GM18870 (cell line): ENCODE results near the gene POLK.
"Not testable (repeated sequence)": the region's sequence is repeated elsewhere in the genome, so short reads cannot be mapped to it uniquely, and the experiment has no call there.

Experiments
- ATAC-seq: cut with Tn5 transposase; IDR thresholded peaks from one replicate; pipeline ENCODE4 v1.9.1; 2021; ENCODE audit warnings: moderate library complexity; ENCODE audit not compliant: unreplicated experiment

The POLK gene

GRCh38 chr5:75510417-75510835 lies 1.3 kb upstream of the POLK start:
- ATAC-seq, result no peak

GRCh38 chr5:75510836-75511434 lies 756 bp upstream of the POLK start:
- peak; percentile 19 for ATAC-seq

GRCh38 chr5:75512383-75513074 lies 838 bp downstream of the POLK start:
- no peak for ATAC-seq

GRCh38 chr5:75513841-75514240 lies 2.1 kb downstream of the POLK start:
- ATAC-seq, result no peak

GRCh38 chr5:75514323-75514722 lies 2.6 kb downstream of the POLK start:
- ATAC-seq, result no peak

- no peak for ATAC-seq
These were observed 8.1 kb downstream of the POLK start for GRCh38 chr5:75519761-75520160.

GRCh38 chr5:75521195-75521594 lies 9.5 kb downstream of the POLK start:
- ATAC-seq, result no peak

GRCh38 chr5:75522025-75522424 lies 10.3 kb downstream of the POLK start:
- no peak for ATAC-seq

- ATAC-seq, result no peak
These were observed 10.9 kb downstream of the POLK start for GRCh38 chr5:75522542-75522941.

- ATAC-seq, result no peak
These were observed 11.6 kb downstream of the POLK start for GRCh38 chr5:75523275-75523674.

GRCh38 chr5:75524071-75524470 lies 12.4 kb downstream of the POLK start:
- ATAC-seq, result peak; percentile 88

- ATAC-seq, result no peak
These were observed 12.9 kb downstream of the POLK start for GRCh38 chr5:75524591-75524990.

GRCh38 chr5:75525344-75525743 lies 13.7 kb downstream of the POLK start:
- no peak for ATAC-seq

- no peak for ATAC-seq
These were observed 14.4 kb downstream of the POLK start for GRCh38 chr5:75526070-75526469.

GRCh38 chr5:75529185-75529584 lies 17.5 kb downstream of the POLK start:
- no peak for ATAC-seq

GRCh38 chr5:75532190-75532589 lies 20.5 kb downstream of the POLK start:
- no peak for ATAC-seq

GRCh38 chr5:75533716-75534115 lies 22.0 kb downstream of the POLK start:
- not testable (repeated sequence) for ATAC-seq

GRCh38 chr5:75534734-75535133 lies 23.0 kb downstream of the POLK start:
- no peak for ATAC-seq

GRCh38 chr5:75536147-75536546 lies 24.5 kb downstream of the POLK start:
- ATAC-seq, result no peak

GRCh38 chr5:75536694-75537360 lies 25.1 kb downstream of the POLK start:
- no peak for ATAC-seq

- ATAC-seq, result no peak
These were observed 26.5 kb downstream of the POLK start for GRCh38 chr5:75538211-75538610.

GRCh38 chr5:75545131-75545530 lies 33.4 kb downstream of the POLK start:
- no peak for ATAC-seq
